ENCODE data around the gene COLQ.
"Not testable (repeated sequence)": the region's sequence is repeated elsewhere in the genome, so short reads cannot be mapped to it uniquely, and the experiment has no call there.

Gene COLQ

GRCh38 chr3:15521573-15521965 lies at the start of gene COLQ:
COLQ (minus strand) TSS chr3:15521706; CDS start chr3:15521625, 81 bp downstream.
- DNase-seq, result no peak

GRCh38 chr3:15563190-15563589 lies 41.7 kb upstream of the COLQ start:
- no peak for DNase-seq

- no peak for DNase-seq
Observed at GRCh38 chr3:15562560-15562959, 41.1 kb upstream of the COLQ start.

GRCh38 chr3:15558581-15558980 lies 37.1 kb upstream of the COLQ start:
- DNase-seq, result no peak

GRCh38 chr3:15557511-15557946 lies 36.0 kb upstream of the COLQ start:
- DNase-seq, result peak; percentile 38

- DNase-seq, result no peak
Observed at GRCh38 chr3:15556512-15556911, 35.0 kb upstream of the COLQ start.

- DNase-seq, result no peak
Observed at GRCh38 chr3:15553749-15554148, 32.2 kb upstream of the COLQ start.

- no peak for DNase-seq
Observed at GRCh38 chr3:15551902-15552301, 30.4 kb upstream of the COLQ start.

GRCh38 chr3:15549846-15550245 lies 28.3 kb upstream of the COLQ start:
- DNase-seq, result no peak

- DNase-seq, result no peak
Observed at GRCh38 chr3:15542614-15543013, 21.1 kb upstream of the COLQ start.

- DNase-seq, result no peak
Observed at GRCh38 chr3:15541371-15541770, 19.9 kb upstream of the COLQ start.

GRCh38 chr3:15539066-15539465 lies 17.6 kb upstream of the COLQ start:
- DNase-seq, result no peak

GRCh38 chr3:15538345-15538744 lies 16.8 kb upstream of the COLQ start:
- no peak for DNase-seq

- no peak for DNase-seq
Observed at GRCh38 chr3:15536856-15537255, 15.3 kb upstream of the COLQ start.

GRCh38 chr3:15535732-15536131 lies 14.2 kb upstream of the COLQ start:
- peak; percentile 48 for DNase-seq

- not testable (repeated sequence) for DNase-seq
Observed at GRCh38 chr3:15532614-15533013, 11.1 kb upstream of the COLQ start.

- DNase-seq, result no peak
Observed at GRCh38 chr3:15531346-15531745, 9.8 kb upstream of the COLQ start.

- no peak for DNase-seq
Observed at GRCh38 chr3:15528854-15529537, 7.5 kb upstream of the COLQ start.

GRCh38 chr3:15527031-15527459 lies 5.5 kb upstream of the COLQ start:
- DNase-seq, result no peak

- no peak for DNase-seq
Observed at GRCh38 chr3:15525790-15526189, 4.3 kb upstream of the COLQ start.

- DNase-seq, result no peak
Observed at GRCh38 chr3:15523660-15524417, 2.3 kb upstream of the COLQ start.

- DNase-seq, result no peak
Observed at GRCh38 chr3:15522016-15522415, 510 bp upstream of the COLQ start.

- DNase-seq, result no peak
Observed at GRCh38 chr3:15520804-15521572, 518 bp downstream of the COLQ start.

GRCh38 chr3:15520185-15520584 lies 1.3 kb downstream of the COLQ start:
- peak; percentile 2 for DNase-seq

All from activated T-cell treated with anti-CD3 and anti-CD28 coated beads for 4 hours (primary cell).